Neural progenitor cell (in vitro differentiated cells): ENCODE measurements around the gene GCK.

Experiments
- CTCF ChIP-seq: fragments of 200-600 bp; sonication (generic); IDR thresholded peaks from 2 replicates; pipeline ENCODE4 v1.5.1; 2017; ENCODE audit warnings: antibody characterized with exemption, mild to moderate bottlenecking
- EZH2 ChIP-seq: fragments of 200-600 bp; sonication (generic); IDR thresholded peaks from 2 replicates; pipeline ENCODE4 v1.6.1; 2017; ENCODE audit warnings: antibody characterized with exemption, mild to moderate bottlenecking, moderate library complexity
- EZH2phosphoT487 ChIP-seq: fragments of 200-600 bp; sonication (generic); IDR thresholded peaks from 2 replicates; pipeline ENCODE4 v1.6.1; 2017; ENCODE audit warnings: antibody characterized with exemption

GRCh38 chr7:44200699-44201461, 11.6 kb upstream of the GCK start, which contains the start of gene YKT6:
- peak; percentile 61 for TF ChIP-seq CTCF
- no peak for TF ChIP-seq EZH2
- no peak for TF ChIP-seq EZH2phosphoT487
